Measurements from ENCODE around the gene ARMC8. TPM values are rescaled to one million over a fixed set of nuclear protein-coding genes. Genes with fewer than 3 reads are reported as not detected.

Gene ARMC8
- total RNA-seq, 2 donors from 2014 or later = 29.8 to 103 TPM

DNA sequence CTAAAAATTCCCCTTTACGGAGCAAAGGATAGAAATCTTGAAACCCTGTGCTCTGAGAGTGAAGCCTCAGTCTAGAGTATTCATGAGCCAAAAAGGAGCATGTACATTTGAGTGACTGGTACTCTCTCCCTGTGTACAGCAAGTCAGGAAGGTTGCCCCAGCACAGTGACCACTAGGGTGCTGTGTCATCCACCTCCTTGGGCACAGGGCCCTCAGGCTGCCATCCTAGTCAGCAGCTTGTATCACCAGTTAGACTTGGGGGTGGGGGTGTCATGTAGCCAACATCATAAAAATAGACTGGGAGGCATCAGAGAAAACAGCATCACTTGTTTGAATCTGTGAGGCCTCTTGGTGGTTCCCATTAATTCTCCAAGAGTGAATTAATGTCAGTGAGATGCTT lies 130.6 kb downstream of the ARMC8 start:
- intact Hi-C loops (cut with DNase I) = no loop called here
- Histone ChIP-seq H3K36me3 (replicated peaks in 1 of 2; ENCODE audit: insufficient read depth in 1 of 2, low read depth in 2 of 2) (no peaks in the 10 kb centered on the region), H3K27me3 (no peaks in the 10 kb centered on the region), H3K9me3 (no peaks in the 10 kb centered on the region), H3K4me1 (no peaks in the 10 kb centered on the region), H3K4me3 (no peak overlapping the region), H3K27ac (no peak overlapping the region)
- ATAC-seq = no peak
- 90 to 94% methylated on average over 1 of the region's 1 CpG for WGBS, 2 donors
- DNase-seq = no peak
- TF ChIP-seq, protein P1, sequence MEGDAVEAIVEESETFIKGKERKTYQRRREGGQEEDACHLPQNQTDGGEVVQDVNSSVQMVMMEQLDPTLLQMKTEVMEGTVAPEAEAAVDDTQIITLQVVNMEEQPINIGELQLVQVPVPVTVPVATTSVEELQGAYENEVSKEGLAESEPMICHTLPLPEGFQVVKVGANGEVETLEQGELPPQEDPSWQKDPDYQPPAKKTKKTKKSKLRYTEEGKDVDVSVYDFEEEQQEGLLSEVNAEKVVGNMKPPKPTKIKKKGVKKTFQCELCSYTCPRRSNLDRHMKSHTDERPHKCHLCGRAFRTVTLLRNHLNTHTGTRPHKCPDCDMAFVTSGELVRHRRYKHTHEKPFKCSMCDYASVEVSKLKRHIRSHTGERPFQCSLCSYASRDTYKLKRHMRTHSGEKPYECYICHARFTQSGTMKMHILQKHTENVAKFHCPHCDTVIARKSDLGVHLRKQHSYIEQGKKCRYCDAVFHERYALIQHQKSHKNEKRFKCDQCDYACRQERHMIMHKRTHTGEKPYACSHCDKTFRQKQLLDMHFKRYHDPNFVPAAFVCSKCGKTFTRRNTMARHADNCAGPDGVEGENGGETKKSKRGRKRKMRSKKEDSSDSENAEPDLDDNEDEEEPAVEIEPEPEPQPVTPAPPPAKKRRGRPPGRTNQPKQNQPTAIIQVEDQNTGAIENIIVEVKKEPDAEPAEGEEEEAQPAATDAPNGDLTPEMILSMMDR (IDR thresholded peaks at IDR 0.05) = no peak
- TF ChIP-seq POLR2A (IDR thresholded peaks at IDR 0.05) = no peak

GRCh38 chr3:138323971-138324370 lies 136.9 kb downstream of the ARMC8 start:
- ATAC-seq (no peak), DNase-seq (no peak)
- 65% methylated on average over 4 of the region's 4 CpGs for WGBS, 2 donors
- Histone ChIP-seq H3K9me3 (no peaks in the 10 kb centered on the region), H3K27me3 (no peaks in the 10 kb centered on the region), H3K4me3 (no peak overlapping the region), H3K36me3 (replicated peaks in 1 of 2; ENCODE audit: insufficient read depth in 1 of 2, low read depth in 2 of 2) (no peaks in the 10 kb centered on the region), H3K27ac (no peak overlapping the region), H3K4me1 (peaks cover 7% of the 10 kb centered on the region)
- intact Hi-C loops (cut with DNase I) = no loop called here
- TF ChIP-seq, protein P1 (IDR thresholded peaks at IDR 0.05) = no peak
- TF ChIP-seq POLR2A (IDR thresholded peaks at IDR 0.05) = no peak

- no peaks in the 10 kb centered on the region for H3K9me3 ChIP-seq
- H3K4me1 ChIP-seq = peaks cover 11% of the 10 kb centered on the region
- H3K4me3 ChIP-seq = no peak overlapping the region
- no peak overlapping the region for H3K27ac ChIP-seq
- H3K36me3 ChIP-seq (replicated peaks in 1 of 2; ENCODE audit: insufficient read depth in 1 of 2, low read depth in 2 of 2) = no peaks in the 10 kb centered on the region
- no peaks in the 10 kb centered on the region for H3K27me3 ChIP-seq
- DNase-seq = no peak
- intact Hi-C loops (cut with DNase I) = no loop called here
- TF ChIP-seq, protein P1 (IDR thresholded peaks at IDR 0.05) = no peak
- TF ChIP-seq POLR2A (IDR thresholded peaks at IDR 0.05) = no peak
- no peak for ATAC-seq
These were observed 138.9 kb downstream of the ARMC8 start for GRCh38 chr3:138325990-138326389.

DNA sequence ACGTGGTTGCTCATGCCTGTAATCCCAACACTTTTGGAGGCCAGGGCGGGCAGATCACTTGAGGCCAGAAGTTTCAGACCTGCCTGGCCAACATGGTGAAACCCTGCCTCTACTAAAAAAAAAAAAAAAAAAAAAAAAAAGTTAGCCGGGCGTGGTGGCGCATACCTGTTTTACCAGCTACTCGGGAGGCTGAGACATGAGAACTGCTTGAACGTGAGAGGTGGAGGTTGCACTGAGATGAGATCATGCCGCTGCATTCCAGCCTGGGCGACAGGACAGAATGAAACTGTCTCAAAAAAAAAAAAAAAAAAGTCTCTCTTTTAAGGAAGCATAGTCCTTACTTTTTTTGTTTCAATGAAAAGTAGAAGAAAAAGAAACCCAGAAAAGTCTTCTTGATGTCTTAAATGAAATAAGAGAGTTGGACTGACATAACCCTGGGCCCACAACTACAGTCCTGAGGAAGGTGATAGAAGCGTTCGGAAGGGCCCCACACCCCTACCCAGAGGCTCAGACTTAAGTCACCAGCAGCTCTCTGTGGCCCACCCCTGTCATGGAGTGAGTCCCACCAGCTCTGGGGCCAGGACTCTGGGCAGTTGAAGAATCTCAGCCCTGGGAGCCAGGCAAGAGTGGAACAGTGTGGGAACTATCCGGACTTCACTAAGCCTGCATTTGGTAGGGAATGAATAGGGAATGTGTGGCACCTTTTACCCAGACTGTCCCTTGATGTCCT lies 139.9 kb downstream of the ARMC8 start:
- 93 to 94% methylated on average over 11 to 12 of the region's 12 CpGs for WGBS, 2 donors
- H3K4me1 ChIP-seq = peaks cover 11% of the 10 kb centered on the region

More for the DNA sequence above, 139.9 kb downstream of the ARMC8 start:
- Histone ChIP-seq H3K9me3 (no peaks in the 10 kb centered on the region), H3K27ac (no peak overlapping the region), H3K36me3 (replicated peaks in 1 of 2; ENCODE audit: insufficient read depth in 1 of 2, low read depth in 2 of 2) (no peaks in the 10 kb centered on the region), H3K27me3 (no peaks in the 10 kb centered on the region), H3K4me3 (no peak overlapping the region)
- ATAC-seq = no peak
- no peak for DNase-seq
- intact Hi-C loops (cut with DNase I) = no loop called here
- TF ChIP-seq POLR2A (IDR thresholded peaks at IDR 0.05) = no peak
- TF ChIP-seq, protein P1 (IDR thresholded peaks at IDR 0.05) = no peak

Measured in body of pancreas (tissue), 4 donors.